Choroid plexus epithelial cell (primary cell): ENCODE data around the gene GTF2F2.

Experiments
- DNase-seq: peaks from one replicate; pipeline ENCODE4 v3.0.0-alpha.2; 2010; ENCODE audit warnings: low read depth
- H3K4me3 ChIP-seq: 2 replicates; pipeline ENCODE4 v1.5.1; 2011; ENCODE audit warnings: low read depth, mild to moderate bottlenecking, control low read depth, low read length, moderate library complexity
- TF ChIP-seq, protein P1 (sequence below): conservative IDR thresholded peaks from 2 replicates; pipeline ENCODE4 v1.5.1; 2011; ENCODE audit warnings: low read depth, mild to moderate bottlenecking, control low read depth, inconsistent platforms, low read length, moderate library complexity

GTF2F2 gene

DNA sequence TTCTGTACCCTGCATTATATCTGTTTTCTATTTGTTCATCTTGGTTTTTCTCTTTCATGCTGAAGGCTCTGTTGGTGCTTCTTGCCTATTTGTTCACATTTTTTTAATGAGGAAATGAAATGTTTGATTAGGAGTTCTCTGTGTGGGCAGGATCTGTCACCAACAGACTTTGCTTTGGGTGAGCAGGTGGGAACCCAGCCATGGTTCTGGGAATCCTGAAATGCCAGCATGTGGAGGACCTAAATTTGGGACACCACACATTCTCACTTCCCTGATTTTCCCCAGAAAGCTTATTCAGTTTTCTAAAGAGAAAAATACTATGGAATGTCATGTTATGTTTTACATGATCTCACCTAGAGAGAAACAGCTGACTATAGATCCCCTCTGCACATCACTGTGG, 186.7 kb downstream of the GTF2F2 start:
- TF ChIP-seq, protein P1, sequence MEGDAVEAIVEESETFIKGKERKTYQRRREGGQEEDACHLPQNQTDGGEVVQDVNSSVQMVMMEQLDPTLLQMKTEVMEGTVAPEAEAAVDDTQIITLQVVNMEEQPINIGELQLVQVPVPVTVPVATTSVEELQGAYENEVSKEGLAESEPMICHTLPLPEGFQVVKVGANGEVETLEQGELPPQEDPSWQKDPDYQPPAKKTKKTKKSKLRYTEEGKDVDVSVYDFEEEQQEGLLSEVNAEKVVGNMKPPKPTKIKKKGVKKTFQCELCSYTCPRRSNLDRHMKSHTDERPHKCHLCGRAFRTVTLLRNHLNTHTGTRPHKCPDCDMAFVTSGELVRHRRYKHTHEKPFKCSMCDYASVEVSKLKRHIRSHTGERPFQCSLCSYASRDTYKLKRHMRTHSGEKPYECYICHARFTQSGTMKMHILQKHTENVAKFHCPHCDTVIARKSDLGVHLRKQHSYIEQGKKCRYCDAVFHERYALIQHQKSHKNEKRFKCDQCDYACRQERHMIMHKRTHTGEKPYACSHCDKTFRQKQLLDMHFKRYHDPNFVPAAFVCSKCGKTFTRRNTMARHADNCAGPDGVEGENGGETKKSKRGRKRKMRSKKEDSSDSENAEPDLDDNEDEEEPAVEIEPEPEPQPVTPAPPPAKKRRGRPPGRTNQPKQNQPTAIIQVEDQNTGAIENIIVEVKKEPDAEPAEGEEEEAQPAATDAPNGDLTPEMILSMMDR: no peak
- H3K4me3 ChIP-seq: no peak overlapping the region
- no peak for DNase-seq

DNA sequence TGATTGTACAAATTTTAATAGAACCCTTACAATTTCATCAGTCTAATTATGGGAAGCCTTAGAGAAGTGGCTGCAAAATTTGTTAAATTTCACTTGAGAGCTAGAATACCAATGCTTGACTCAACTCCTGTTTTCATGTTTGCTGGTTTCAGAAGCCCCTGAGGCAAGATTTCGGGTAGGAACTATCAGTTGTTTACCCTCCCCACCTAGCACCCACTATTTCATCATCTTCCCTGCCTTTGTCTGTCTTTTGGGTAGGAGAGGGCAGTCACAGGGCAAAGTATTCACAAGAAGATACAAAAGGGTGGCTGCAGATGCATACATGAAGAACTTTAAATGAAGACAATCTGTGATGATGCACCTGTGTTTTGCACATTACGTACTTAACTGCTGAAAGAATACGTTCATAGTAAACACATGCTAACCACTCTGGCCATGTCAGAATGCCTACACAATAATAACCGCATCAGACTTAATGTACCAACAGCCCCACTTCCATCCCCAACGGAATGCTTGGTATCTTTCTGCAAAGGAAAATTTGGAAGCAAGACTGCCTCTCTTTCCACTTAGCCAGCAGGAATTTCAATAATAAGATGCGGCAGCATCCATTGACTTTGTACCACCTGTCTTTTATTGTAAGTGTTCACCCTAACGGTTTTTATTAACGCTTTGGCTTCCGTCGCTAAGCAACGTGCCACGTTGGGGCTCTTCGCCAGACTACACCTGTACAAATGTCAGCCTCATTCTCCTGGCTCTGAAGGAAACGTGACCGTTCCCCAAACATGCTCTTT, 190.2 kb downstream of the GTF2F2 start:
- TF ChIP-seq, protein P1: no peak
- no peak overlapping the region for H3K4me3 ChIP-seq
- DNase-seq: no peak

DNA sequence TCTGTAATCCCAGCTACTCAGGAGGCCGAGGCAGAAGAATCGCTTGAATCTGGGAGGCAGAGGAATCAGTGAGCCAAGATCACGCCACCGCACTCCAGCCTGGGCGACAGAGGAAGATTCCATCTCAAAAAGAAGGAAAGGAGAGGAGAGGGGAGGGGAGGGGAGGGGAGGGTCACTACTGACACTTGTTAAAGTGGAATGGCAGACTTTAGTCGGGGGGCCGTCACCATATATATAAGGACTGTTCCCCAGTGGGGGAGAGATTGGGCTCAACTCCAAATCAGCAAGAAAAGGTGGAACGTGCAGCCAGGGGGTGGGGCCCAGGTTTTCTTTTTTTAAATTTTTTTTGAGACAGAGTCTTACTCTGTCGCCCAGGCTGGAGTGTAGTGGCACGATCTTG, 194.5 kb downstream of the GTF2F2 start:
- DNase-seq: no peak
- no peak overlapping the region for H3K4me3 ChIP-seq
- TF ChIP-seq, protein P1: no peak

DNA sequence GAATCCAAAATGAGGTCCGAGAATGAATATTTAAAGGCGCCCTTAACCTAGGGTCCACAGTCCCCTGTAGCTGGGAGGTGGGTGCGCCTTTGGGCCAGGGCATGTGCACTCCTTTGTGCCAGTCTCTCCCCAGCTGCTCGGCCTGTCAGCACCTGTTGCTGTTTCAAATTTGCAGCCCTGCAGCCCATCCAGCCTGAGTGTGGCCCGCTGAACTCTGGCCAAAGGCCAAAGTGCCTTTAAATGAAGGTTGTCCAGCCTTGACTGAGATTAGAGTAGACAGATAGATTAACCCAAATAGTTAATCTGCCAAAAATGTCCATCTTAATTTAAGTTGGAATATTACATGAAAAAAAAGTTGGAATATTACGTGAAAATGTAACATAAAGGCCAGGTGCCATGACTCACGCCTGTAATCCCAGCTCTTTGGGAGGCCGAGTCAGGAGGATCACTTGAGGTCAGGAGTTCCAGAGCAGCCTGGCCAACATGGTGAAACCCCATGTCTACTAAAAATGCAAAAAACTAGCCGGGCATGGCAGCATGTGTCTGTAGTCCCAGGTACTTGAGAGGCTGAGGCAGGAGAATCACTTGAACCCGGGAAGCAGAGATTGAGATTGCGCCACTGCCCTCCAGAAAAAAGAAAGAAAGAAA, 195.3 kb downstream of the GTF2F2 start:
- DNase-seq: no peak
- TF ChIP-seq, protein P1: no peak
- H3K4me3 ChIP-seq: no peak overlapping the region

GRCh38 chr13:45316338-45316737, 196.0 kb downstream of the GTF2F2 start:
- H3K4me3 ChIP-seq: no peak overlapping the region
- TF ChIP-seq, protein P1: no peak
- no peak for DNase-seq

- no peak for DNase-seq
- H3K4me3 ChIP-seq: no peak overlapping the region
- TF ChIP-seq, protein P1: no peak
Measured at GRCh38 chr13:45316996-45317395, 196.7 kb downstream of the GTF2F2 start.
